Hepatic stellate cell (primary cell): ENCODE data around the gene KPNA2.
"Not testable (repeated sequence)": the region's sequence is repeated elsewhere in the genome, so short reads cannot be mapped to it uniquely, and the experiment has no call there.

Source experiments
- DNase-seq: peaks from one replicate; pipeline ENCODE4 v3.0.0; 2011; ENCODE audit warnings: low spot score

KPNA2 gene

DNA sequence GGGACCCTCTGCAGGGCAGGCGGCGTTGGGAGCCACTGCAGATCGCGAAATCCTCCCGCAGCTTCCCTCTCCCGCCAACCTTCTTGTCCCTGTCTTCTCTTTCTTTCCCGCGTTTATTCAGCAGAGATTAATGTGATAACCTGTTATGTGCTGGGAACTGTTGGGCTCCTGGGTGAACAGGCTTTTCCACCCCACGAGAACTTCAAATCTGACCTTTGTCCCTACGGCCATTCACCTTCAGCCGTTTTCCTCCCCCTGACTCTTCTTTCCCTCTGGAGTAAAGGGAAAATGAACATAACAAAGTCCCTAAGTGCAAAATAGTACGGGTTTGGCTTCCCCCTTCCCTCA is 15.2 kb upstream of the KPNA2 start:
- DNase-seq: peak; percentile 25

DNA sequence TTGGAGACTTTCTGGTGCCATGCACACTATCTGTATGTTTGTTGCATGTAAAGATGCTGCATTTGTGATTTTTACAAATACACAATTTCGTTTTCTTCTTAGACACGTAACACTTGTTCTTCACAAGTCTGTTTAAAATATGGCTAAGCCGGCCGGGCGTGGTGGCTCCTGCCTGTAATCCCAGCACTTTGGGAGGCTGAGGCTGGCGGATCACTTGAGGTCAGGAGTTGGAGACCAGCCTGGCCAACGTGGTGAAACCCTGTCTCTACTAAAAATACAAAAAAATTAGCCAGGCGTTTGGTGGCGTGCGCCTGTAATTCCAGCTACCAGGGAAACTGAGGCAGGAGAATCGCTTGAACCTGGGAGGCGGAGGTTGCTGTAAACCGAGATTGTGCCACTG is 14.7 kb upstream of the KPNA2 start:
- DNase-seq: not testable (repeated sequence)

DNA sequence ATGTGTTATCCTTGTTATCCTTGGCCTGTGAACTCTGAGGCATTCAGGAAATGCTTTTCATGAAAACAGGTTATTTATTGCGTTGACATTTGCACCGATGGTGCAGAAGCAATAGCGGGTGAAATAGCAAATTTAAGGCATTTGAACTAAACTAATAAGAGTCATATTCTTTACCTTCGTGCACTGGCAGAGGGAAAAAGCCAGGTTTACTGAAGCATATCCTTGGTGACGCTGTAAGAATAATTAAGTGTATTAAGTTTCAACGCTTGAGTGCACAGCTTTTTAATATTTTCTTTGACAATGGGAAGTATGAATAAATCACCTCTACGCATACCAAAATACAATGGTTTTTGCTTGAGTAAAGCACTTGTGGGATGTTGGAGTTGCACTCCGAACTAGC is 13.6 kb upstream of the KPNA2 start:
- no peak for DNase-seq

DNA sequence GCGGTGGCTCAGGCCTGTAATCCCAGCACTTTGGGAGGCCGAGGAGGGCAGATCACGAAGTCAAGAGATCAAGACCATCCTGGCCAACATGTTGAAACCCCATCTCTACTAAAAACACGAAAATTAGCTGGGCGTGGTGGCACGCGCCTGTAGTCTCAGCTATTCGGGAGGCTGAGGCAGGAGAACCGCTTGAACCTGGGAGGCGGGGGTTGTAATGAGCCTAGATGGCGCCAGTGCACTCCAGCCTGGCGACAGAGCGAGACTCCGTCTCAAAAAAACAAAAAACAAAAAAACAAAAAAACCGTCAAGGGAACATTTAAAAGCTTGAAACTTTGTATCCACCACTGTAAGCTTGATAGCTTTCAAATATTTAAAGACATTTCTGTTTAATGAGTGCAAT is 13.0 kb upstream of the KPNA2 start:
- not testable (repeated sequence) for DNase-seq

DNA sequence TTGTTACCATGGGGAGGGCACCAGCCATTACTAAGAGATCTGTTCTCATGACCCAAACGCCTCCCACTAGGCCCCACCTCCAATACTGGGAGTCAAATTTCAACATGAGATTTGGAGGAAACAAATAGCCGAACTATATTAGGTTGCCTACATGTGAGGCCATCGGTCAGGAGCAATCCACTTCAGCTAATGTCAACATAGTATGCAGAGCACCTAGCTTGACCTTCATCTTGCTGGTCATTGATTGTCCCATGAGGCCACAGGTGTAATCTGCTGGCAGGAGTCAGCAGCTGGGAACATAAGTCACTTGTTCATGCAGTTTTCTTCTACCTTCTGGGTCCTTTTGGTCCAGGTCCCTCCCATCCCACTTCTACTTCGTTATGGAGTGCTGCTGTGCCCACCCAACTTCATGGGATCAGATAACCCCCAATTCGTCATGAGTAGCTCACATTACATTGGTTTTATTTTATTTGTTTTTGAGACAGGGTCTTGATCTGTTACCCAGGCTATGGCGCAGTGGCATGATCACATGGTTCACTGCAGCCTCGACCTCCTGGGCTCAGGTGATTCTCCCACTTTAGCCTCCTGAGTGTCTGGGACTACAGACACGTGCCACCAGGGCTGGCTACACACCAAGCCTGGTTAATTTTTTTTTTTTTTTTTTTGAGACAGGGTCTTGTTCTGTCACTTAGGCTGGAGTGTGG is 5.9 kb upstream of the KPNA2 start:
- DNase-seq: no peak

DNA sequence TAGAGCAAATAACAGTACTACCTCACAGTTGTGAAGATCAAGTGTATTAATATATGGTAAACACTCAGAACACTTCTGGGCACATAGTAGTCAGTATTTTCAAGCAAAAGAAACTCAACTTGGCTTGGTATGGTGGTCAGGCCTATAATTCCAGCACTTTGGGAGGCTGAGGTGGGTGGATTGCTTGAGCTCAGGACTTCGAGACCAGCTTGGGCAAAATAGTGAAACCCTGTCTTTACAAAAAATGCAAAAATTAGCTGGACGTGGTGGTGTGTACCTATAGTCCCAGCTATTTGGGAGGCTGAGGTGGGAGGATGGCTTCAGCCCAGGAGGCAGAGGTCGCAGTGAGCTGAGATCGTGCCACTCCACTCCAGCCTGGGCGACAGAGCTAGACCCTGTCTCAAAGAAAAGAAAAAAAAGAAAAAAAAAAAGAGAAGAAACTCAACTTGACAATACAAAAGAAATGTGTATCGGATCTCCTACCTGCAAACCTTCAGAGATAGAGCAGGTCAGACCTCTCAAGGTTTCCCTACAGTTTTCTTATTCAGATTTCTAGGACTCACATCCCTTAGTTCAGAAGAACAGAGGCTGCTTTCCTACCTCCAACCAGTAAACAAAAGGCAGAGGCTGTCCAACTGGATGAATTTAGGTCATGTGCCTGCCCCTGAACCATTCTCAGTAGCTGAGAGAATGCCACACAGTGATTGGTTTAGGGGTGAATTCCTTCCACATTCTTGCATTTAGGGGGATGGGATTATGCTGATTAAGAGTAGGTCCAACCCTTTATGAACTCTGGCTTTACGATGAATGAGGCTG is 1.7 kb upstream of the KPNA2 start:
- peak; percentile 35 for DNase-seq

DNA sequence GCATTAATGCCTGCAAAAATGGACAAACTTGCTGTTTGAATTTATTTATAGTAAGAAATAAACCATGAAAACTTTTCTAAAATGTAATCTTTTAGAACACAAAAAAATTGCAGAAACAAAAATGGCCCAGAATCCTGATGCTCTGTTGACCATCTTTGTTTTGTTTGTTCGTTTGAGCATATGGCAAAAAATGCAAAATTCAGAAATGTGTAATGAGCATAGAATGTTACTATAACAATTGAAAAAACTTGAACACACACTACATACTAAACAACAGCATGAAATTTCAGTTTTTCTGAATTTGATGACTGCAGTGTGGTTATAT is 1.1 kb upstream of the KPNA2 start:
- DNase-seq: no peak

DNA sequence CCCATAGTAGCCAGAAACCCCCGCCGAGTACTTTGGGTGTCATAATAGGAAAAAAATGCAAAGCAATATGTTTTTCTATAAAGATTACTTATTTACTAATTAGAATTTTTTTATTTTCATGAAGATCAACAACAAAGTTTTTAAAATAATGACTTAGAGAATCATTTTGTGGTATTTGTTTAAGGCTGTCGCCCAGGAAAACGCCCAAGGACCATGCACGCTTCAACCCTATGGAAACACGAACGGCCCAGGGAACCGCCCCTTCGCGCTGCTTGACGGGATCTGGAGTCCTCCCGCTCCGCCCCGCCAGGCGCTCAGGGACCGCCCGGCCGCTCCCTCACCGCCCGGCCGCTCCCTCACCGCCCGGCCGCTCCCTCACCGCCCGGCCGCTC is 408 bp upstream of the KPNA2 start:
- DNase-seq: no peak

DNA sequence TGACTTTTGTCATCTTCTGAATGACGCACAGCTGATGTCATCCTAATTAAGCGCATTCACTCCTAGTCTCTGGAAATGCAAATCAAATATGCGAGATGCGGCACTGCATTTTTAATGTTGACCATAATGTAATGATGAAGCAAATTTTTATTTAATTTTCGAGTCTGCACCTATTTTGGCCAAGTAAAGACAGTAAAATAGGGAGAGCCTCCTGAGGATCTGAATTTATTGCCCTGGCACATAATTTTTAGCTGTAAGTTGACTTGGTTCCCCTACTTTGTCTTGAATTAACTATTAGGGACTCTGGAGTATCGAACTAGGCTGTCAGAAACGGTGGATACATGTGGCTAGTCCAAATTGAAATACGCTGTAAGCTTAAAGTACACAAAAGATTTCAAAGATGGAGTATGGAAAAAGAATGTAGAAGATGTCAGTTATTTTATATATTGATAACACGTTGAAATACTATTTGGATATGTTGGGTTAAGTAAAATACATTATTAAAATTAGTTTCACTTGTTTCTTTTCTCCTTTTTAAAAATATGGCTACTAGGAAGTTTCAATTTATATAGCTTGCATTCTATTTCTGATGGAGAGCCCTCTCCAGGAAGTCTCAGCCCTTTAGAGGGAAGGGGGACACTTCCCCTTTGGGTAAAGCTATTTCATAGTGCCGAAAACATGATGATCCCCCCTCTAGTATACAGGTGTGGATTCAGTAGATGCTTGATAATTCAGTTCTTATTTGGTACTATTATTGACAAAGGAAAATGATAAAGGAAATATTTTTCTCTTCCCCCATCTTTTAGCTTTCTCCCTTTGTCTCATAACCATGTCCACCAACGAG is 991 bp downstream of the KPNA2 start:
- peak; percentile 33 for DNase-seq

DNA sequence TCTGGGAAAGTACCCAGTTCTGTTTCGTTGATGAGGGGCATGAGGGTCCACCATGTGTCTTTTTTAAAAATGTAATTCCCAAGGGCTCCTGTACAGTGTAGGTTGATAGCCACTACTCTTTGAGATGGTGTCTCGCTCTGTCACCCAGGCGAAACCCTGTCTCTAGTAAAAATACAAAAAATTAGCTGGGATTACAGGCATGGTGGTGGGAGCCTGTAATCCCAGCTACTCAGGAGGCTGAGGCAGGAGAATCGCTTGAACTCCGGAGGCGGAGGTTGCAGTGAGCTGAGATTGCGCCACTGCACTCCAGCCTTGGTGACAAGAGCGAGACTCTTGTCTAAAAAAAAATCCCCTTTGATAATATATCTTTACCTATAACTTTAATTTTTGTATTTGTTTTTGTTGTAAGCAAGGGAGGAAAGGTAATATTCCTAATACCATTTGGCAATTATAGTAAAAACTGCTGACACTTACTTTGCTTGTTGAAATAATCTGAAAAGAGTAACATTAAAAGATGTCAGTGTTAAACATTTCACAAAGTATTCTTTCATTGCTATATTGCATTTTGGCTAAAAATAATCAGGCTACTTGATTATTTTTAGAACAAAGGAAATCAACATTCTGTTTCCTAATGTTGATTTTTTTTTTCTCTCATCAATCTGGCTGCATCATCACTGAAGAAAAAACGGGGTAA is 11.8 kb downstream of the KPNA2 start:
- no peak for DNase-seq

DNA sequence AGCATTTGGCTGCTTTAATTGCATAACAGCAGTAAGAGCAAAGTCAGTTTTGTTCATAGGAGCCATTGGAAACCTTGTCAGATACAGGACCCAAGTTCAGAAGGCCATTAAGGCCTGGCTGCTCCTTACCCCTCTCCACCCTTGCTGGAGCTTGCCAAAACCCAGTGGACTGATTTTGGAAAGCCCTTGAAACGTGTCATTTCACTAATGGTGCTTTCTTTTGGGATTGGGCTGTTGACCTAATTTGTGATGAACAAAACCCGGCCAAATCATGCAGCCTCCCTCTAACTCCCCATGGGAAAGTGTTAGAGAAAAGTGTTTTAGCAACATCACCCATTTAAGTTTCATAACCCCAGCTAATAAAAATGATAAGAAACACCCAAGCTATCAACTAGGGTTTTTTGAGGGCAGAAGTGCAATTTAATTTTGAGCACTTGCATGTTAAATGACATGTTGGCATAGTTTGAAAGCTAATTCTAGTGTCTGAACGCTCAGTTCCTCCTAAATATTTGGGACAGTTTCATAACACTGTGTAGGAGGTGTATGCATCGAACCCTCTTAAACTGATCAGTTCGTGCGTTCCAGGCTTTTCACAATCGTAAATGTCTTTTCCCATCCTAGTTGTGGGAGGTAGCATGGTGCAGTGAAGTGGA is 12.5 kb downstream of the KPNA2 start:
- DNase-seq: not testable (repeated sequence)

DNA sequence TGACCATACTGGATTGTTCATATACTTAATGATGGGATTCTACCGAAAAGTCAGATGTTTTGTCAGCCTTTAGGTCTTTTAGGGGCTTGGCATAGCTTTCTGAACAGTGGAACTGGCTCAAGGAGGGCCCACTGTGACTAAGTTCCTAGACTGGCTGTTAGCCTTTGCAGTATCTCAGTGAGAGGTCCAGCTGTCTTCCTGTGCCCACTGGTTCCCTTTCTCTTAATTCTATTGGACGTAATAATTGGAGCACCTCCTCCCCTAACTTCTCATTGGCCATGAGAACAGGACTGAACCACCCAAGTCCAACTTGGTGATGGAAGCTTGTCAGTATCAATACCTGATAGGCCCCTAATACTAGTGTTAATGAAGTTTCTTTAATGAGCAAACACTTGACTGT is 13.5 kb downstream of the KPNA2 start:
- DNase-seq: no peak

DNA sequence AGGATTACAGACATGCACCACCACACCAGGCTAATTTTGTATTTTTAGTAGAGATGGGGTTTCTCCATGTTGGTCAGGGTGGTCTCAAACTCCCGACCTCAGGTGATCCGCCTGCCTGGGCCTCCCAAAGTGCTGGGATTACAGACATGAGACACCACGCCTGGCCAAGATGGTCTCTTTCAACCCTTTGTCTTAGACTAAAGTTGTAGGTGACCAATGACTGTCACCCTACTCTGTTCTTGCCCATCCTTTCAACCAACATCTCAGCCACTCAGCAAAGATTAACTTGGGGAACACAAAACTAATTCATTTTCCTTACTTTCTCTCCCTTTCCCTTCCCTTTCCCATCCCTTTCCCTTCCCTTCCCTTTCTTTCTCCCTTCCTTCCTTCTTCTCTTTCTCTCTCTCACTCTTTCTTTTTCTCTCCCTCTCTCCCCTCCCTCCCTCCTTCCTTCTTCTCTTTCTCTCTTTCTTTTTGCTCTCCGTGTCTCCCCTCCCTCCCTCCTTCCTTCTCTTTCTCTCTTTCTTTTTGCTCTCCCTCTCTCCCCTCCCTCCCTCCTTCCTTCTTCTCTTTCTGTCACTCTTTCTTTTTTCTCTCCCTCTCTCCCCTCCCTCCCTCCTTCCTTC is 14.4 kb downstream of the KPNA2 start:
- DNase-seq: not testable (repeated sequence)

DNA sequence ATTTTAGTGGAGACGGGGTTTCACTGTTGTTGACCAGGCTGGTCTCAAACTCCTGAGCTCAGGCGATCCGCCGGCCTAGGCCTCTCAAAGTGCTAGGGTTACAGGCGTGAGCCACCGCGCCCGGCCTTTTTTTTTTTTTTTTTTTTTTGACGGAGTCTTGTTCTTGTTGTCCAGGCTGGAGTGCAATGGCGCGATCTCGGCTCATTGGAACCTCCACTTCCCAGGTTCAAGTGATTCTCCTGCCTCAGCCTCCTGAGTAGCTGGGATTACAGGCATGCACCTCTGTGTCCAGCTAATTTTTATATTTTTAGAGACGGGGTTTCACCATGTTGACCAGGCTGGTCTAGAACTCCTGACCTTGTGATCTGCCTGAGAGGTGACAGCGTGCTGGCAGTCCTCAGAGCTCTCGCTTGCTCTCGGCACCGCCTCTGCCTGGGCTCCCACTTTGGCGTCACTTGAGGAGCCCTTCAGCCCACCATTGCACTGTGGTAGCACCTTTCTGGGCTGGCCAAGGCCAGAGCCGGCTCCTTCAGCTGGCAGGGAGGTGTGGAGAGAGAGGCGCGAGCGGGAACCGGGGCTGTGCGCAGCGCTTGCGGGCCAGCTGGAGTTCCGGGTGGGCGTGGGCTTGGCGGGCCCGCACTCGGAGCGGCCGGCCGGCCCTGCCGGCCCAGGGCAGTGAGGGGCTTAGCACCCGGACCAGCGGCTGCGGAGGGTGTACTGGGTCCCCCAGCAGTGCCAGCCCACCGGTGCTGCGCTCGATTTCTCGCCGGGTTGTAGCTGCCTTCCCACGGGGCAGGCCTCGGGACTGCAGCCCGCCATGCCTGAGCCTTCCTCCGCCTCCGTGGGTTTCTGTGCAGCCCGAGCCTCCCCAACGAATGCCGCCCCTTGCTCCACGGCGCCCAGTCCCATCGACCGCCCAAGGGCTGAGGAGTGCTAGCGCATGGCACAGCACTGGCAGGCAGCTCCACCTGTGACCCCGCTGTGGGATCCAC is 16.1 kb downstream of the KPNA2 start:
- not testable (repeated sequence) for DNase-seq

DNA sequence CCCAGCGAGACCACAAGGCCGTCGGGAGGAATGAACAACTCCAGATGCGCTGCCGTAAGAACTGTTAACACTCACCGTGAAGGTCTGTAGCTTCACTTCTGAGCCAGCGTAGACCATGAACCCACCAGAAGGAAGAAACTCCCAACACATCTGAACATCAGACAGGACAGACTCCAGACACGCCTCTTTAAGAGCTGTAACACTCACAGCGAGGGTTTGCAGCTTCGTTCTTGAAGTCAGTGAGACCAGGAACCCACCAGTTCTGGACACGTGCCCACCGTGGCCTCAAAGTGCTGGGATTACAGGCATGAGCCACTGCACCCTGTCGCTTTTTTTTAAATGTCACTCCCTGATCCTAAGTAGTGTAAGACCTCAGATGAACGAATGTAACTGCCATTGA is 17.3 kb downstream of the KPNA2 start:
- no peak for DNase-seq

DNA sequence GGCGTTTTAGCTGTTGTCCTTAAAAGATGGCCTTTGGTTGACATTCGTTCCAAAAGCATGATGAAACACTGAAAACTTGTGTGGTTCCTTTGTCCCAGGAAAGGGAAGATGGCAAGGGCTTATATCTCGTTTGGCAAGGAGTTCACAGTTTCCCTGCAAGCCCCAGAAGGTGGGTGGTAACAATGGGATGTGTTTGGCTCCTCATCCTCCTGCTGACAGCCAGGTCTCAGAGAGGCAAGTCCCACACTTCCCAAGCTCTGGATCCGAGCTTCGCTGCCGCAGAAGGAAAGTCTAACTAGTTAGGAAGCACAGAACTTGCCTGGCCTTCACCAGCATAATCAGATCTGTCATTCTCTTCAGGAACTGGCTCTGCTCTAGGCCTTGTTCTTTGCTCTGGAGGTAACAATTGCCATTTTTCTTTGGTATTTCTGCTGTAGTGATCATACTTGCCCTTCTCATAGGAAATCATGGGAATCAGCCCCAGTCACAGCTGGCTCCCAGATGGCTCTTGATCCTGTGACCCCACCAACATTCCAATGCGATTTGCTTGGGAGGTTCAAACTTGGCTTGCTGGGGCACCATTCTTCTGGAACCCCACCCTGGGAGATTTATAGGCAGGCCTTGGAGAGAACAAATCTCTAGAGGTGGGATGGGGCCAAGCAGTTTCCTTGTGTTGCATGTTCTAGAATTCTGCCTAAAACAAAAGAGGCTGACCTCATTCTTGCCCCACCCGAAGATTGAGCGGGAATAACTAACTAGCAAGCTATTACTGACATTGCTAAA is 17.9 kb downstream of the KPNA2 start:
- DNase-seq: peak; percentile 71

DNA sequence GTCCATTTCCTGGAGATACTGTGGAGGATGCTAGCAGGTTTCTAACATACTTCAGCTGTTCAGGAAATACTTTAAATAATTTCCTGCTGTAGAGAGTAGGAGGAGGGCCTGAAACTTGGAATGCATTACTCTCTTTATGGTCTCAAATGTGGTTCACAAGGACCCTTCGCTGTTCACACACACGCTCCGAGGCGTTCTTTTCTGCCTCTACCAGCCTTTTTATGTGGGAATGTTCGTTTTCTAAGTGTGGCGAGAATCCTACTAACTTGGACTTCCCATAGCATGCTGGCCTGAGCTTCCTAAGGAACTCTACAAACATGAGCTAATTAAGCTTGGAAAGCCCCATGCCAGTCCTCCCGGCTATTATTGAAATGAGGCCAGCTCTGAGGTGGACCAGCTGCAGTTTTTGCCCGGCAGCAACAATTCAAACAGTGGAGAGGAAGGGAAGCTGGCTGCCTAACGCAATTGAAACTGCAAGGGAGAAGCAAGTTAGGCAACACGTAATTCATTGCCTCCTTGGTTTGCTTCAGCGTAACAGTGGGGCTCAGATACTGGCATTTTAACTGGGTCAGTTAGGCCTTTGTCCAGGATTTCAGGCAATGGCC is 18.9 kb downstream of the KPNA2 start:
- DNase-seq: peak; percentile 32

DNA sequence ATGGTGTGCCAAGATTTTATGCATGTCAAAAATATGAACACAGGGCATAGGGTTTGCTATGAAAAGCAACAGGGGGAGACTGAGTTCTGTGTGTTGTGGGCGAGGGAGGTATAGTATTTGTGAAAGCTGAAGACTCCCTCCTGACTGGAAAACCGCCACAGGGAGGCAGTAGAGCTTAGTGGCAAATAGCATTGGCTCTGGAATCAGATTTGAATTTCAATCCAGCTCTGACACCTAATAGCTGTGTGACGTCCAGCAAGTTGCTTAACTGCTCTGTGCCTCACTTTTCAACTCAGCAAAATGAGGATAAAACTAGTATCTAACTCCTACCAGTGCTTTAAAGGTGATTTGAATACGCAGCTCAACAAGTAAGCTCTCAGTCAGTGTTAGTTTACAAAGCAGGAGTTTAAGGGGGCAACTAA is 22.0 kb downstream of the KPNA2 start:
- DNase-seq: no peak

DNA sequence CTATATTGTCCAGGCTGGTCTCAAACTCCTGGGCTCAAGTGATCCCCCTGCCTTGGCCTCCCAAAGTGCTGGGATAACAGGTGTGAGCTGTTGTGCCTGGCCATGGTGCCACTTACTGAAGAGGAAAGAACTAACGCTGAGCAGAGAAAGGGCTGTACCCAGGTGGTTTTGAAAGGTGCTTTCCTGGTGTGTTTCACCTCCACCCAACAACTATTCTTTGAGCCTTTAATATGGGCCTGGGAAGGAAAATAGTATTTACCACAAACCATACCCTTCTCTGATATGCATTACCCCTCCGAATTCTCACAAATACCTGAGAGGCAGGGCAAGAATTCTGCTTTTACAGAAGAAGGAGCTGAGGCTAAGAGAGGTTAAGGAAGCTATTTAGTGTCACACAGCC is 24.8 kb downstream of the KPNA2 start:
- DNase-seq: no peak
